Measurements from ENCODE around the gene TBRG1.
A peak's percentile ranks its signal among the peaks of the same experiment; 100 is the strongest.

The TBRG1 gene

GRCh38 chr11:124663861-124664260, 41.2 kb downstream of the TBRG1 start:
- DNase-seq, result no peak

- no peak for DNase-seq
These were observed 44.9 kb downstream of the TBRG1 start for GRCh38 chr11:124667601-124668000.

- DNase-seq, result no peak
These were observed 46.5 kb downstream of the TBRG1 start for GRCh38 chr11:124669193-124669592.

- no peak for DNase-seq
These were observed 48.1 kb downstream of the TBRG1 start for GRCh38 chr11:124670732-124671131.

DNA sequence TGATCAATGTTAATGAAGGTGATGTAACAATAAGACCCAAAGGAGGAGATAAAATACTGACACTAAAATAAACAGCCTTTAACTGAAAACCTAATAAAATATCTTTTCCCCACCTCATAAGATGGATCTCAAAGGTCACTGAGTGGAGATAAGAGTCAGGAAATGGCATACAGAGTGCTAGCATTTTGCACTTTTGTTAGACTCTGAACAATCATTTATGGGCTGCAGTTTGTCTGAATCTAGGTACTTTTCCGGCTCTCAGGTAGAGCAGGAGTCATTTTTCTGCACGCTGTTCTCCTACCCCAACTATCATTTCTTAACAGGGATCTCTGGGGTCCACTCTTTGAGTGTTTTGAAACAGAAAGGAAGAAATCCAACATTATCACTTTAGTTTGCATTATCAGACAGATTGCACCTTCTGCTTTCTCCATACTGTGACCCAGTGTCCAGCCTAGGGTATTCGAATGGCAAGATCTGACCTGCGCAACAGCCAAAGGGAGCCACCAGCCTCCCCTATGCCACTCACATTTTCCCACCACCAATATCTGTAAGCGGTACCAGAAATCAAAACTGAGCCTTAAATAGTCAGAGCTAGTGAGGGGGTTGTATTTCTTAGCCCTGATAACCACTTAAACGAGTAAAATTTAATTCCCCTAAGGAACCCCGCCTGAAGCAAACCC, 50.0 kb downstream of the TBRG1 start:
- no peak for DNase-seq

GRCh38 chr11:124673333-124674167, 50.9 kb downstream of the TBRG1 start, which contains the start of the genes SIAE and SPA17:
Gene SIAE, minus strand, starts transcription at chr11:124673739. Its CDS starts 31 bp downstream, at chr11:124673708.
Gene SPA17, plus strand, starts transcription at chr11:124673904. Its CDS starts 1,361 bp downstream, at chr11:124675265.
- DNase-seq, result peak; percentile 96

GRCh38 chr11:124674168-124674517, 51.5 kb downstream of the TBRG1 start:
- DNase-seq, result no peak

- no peak for DNase-seq
These were observed 51.9 kb downstream of the TBRG1 start for GRCh38 chr11:124674571-124674970.

- no peak for DNase-seq
These were observed 53.7 kb downstream of the TBRG1 start for GRCh38 chr11:124676386-124676785.

DNA sequence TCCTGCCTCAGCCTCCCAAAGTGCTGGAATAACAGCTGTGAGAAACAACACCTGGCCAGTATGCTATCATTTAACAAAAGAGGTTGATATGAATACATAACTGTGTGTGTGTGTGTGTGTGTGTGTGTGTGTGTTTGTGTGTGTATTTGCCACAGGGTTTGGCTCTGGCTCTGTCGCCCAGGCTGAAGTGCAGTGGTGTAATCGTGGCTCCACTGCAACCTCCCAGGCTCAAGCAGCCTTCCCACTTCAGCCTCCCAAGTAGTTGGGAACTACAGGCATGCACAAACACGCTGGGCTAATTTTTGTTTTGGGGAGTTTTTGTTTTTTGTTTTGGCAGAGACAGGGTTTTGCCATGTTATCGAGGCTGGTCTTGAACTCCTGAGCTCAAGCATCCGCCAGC, 55.8 kb downstream of the TBRG1 start:
- DNase-seq, result no peak

- no peak for DNase-seq
These were observed 58.8 kb downstream of the TBRG1 start for GRCh38 chr11:124681421-124681820.

- DNase-seq, result no peak
These were observed 59.8 kb downstream of the TBRG1 start for GRCh38 chr11:124682443-124682842.
